ENCODE results near the gene SPTBN4.
"Not testable (repeated sequence)": the region's sequence is repeated elsewhere in the genome, so short reads cannot be mapped to it uniquely, and the experiment has no call there.

Gene SPTBN4

GRCh38 chr19:40464059-40465024, 2.5 kb upstream of the SPTBN4 start:
- peak; percentile 35 to 63 for DNase-seq (ENCODE audit: low read depth in 1 of 2, low spot score in 1 of 2)

GRCh38 chr19:40465025-40465556, 1.7 kb upstream of the SPTBN4 start:
- no peak for DNase-seq (ENCODE audit: low read depth in 1 of 2, low spot score in 1 of 2)

GRCh38 chr19:40465557-40466218, 1.1 kb upstream of the SPTBN4 start, which contains the start of gene BLVRB:
BLVRB (minus strand) TSS chr19:40465745; CDS start chr19:40465688, 57 bp downstream.
- DNase-seq (ENCODE audit: low read depth in 1 of 2, low spot score in 1 of 2), result peak; percentile 99 to 100

- DNase-seq (ENCODE audit: low read depth in 1 of 2, low spot score in 1 of 2), result peak in 1 of 2 donors; percentile 47
These were observed 399 bp upstream of the SPTBN4 start for GRCh38 chr19:40466219-40466984.

- DNase-seq (ENCODE audit: low read depth in 1 of 2, low spot score in 1 of 2), result no peak
These were observed 2.2 kb downstream of the SPTBN4 start for GRCh38 chr19:40469011-40469410.

- no peak for DNase-seq (ENCODE audit: low read depth in 1 of 2, low spot score in 1 of 2)
These were observed 4.3 kb downstream of the SPTBN4 start for GRCh38 chr19:40471111-40471510.

GRCh38 chr19:40472516-40472915, 5.7 kb downstream of the SPTBN4 start:
- DNase-seq (ENCODE audit: low read depth in 1 of 2, low spot score in 1 of 2), result no peak

- DNase-seq (ENCODE audit: low read depth in 1 of 2, low spot score in 1 of 2), result no peak
These were observed 7.9 kb downstream of the SPTBN4 start for GRCh38 chr19:40474737-40475136.

- DNase-seq (ENCODE audit: low read depth in 1 of 2, low spot score in 1 of 2), result not testable (repeated sequence)
These were observed 9.3 kb downstream of the SPTBN4 start for GRCh38 chr19:40475878-40476644.

- DNase-seq (ENCODE audit: low read depth in 1 of 2, low spot score in 1 of 2), result no peak
These were observed 19.2 kb downstream of the SPTBN4 start for GRCh38 chr19:40486017-40486416.

GRCh38 chr19:40489882-40490230, 23.1 kb downstream of the SPTBN4 start:
- no peak for DNase-seq (ENCODE audit: low read depth in 1 of 2, low spot score in 1 of 2)

GRCh38 chr19:40492274-40492673, 25.5 kb downstream of the SPTBN4 start:
- no peak for DNase-seq (ENCODE audit: low read depth in 1 of 2, low spot score in 1 of 2)

- DNase-seq (ENCODE audit: low read depth in 1 of 2, low spot score in 1 of 2), result no peak
These were observed 27.0 kb downstream of the SPTBN4 start for GRCh38 chr19:40493778-40494177.

GRCh38 chr19:40494191-40494838, 27.5 kb downstream of the SPTBN4 start:
- DNase-seq (ENCODE audit: low read depth in 1 of 2, low spot score in 1 of 2), result no peak

- no peak for DNase-seq (ENCODE audit: low read depth in 1 of 2, low spot score in 1 of 2)
These were observed 30.4 kb downstream of the SPTBN4 start for GRCh38 chr19:40497214-40497613.

- no peak for DNase-seq (ENCODE audit: low read depth in 1 of 2, low spot score in 1 of 2)
These were observed 32.5 kb downstream of the SPTBN4 start for GRCh38 chr19:40499320-40499719.

- DNase-seq (ENCODE audit: low read depth in 1 of 2, low spot score in 1 of 2), result not testable (repeated sequence)
These were observed 34.1 kb downstream of the SPTBN4 start for GRCh38 chr19:40500678-40501530.

GRCh38 chr19:40501599-40501998, 34.8 kb downstream of the SPTBN4 start:
- DNase-seq (ENCODE audit: low read depth in 1 of 2, low spot score in 1 of 2), result no peak

- no peak for DNase-seq (ENCODE audit: low read depth in 1 of 2, low spot score in 1 of 2)
These were observed 35.3 kb downstream of the SPTBN4 start for GRCh38 chr19:40502081-40502480.

Measured in stimulated activated CD4-positive, alpha-beta T cell treated with anti-CD3 and anti-CD28 coated beads, Interleukin-15, amount 100 ng/mL, for 1 hour (primary cell).